Sigmoid colon (tissue), 4 donors: Measurements from ENCODE around the gene SMC6.

Experiments used
- EP300 ChIP-seq, 4 donors: sonication (generic); formaldehyde crosslinking; IDR thresholded peaks; one replicate each; pipeline ENCODE4 v1.6.1; 2017; ENCODE audit warnings: antibody characterized with exemption in 4 of 4
- POLR2A ChIP-seq, 2 donors: fragments of 450-650 bp; IDR thresholded peaks; one replicate each; pipeline ENCODE4 v1.6.1; 2016; ENCODE audit warnings: antibody characterized with exemption in 2 of 2, mild to moderate bottlenecking in 2 of 2, moderate library complexity in 2 of 2

DNA sequence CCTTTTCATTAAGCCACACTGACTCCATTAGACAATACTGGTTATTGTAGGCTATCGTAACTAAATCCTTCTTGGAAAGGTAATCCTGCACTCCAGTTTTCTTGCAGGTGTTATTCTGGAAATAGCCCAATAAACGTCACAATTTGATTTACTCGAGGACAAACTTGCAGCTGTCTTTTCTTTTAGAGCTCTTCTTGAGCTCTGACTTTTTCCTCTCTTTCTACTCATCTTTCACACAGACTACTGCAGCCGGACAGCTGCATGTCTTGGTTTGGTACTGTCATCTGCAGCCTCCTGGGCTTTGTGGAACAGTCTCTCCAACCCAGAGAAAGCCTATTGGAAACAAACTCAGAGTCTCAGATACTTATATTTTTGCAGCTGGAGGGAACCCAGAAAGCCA lies 39.7 kb upstream of the SMC6 start:
- no peak for TF ChIP-seq POLR2A (IDR thresholded peaks at IDR 0.05)
- TF ChIP-seq EP300 (IDR thresholded peaks at IDR 0.05) = no peak
